Midbrain (tissue), 1 donor: ENCODE data around the gene KIT.
"Not testable (repeated sequence)": the region's sequence is repeated elsewhere in the genome, so short reads cannot be mapped to it uniquely, and the experiment has no call there.

Source experiments
- DNase-seq: peaks from one replicate; lab custom pipeline; 2025; lab: John Stamatoyannopoulos, UW

KIT gene

GRCh38 chr4:54657551-54658251, at the start of gene KIT:
TSS of gene KIT (plus strand) at chr4:54657957. CDS start at chr4:54658015, 58 bp downstream.
- DNase-seq: peak; percentile 24

GRCh38 chr4:54609310-54609709, 48.4 kb upstream of the KIT start:
- no peak for DNase-seq

GRCh38 chr4:54614149-54614548, 43.6 kb upstream of the KIT start:
- no peak for DNase-seq

GRCh38 chr4:54620773-54621172, 37.0 kb upstream of the KIT start:
- DNase-seq: no peak

- DNase-seq: no peak
Observed at GRCh38 chr4:54625391-54625790, 32.4 kb upstream of the KIT start.

- no peak for DNase-seq
Observed at GRCh38 chr4:54626113-54626512, 31.6 kb upstream of the KIT start.

- no peak for DNase-seq
Observed at GRCh38 chr4:54632537-54632936, 25.2 kb upstream of the KIT start.

GRCh38 chr4:54633102-54633740, 24.5 kb upstream of the KIT start:
- not testable (repeated sequence) for DNase-seq

GRCh38 chr4:54635318-54635717, 22.4 kb upstream of the KIT start:
- no peak for DNase-seq

- DNase-seq: no peak
Observed at GRCh38 chr4:54637325-54637724, 20.4 kb upstream of the KIT start.

GRCh38 chr4:54641101-54641500, 16.7 kb upstream of the KIT start:
- not testable (repeated sequence) for DNase-seq

GRCh38 chr4:54643172-54643571, 14.6 kb upstream of the KIT start:
- no peak for DNase-seq

- no peak for DNase-seq
Observed at GRCh38 chr4:54643958-54644751, 13.6 kb upstream of the KIT start.

GRCh38 chr4:54645830-54646229, 11.9 kb upstream of the KIT start:
- DNase-seq: no peak

- DNase-seq: no peak
Observed at GRCh38 chr4:54647070-54647469, 10.7 kb upstream of the KIT start.

GRCh38 chr4:54651050-54651449, 6.7 kb upstream of the KIT start:
- no peak for DNase-seq

GRCh38 chr4:54654753-54655152, 3.0 kb upstream of the KIT start:
- DNase-seq: no peak

GRCh38 chr4:54657185-54657550, 589 bp upstream of the KIT start:
- DNase-seq: no peak

- peak; percentile 70 for DNase-seq
Observed at GRCh38 chr4:54658252-54659093, 716 bp downstream of the KIT start.

GRCh38 chr4:54659313-54659712, 1.6 kb downstream of the KIT start:
- no peak for DNase-seq

- no peak for DNase-seq
Observed at GRCh38 chr4:54659749-54660535, 2.2 kb downstream of the KIT start.
